Coronary artery (tissue), 2 donors: ENCODE measurements around the gene TMEM51.

Experiments
- DNase-seq: peaks from one replicate; pipeline ENCODE4 v3.0.0-alpha.2; 2017; ENCODE audit warnings: low spot score
- H3K27ac ChIP-seq, 2 donors: fragments of 200-600 bp; sonication (generic); one replicate each; pipeline ENCODE4 v1.5.1; 2016 to 2019
- H3K4me3 ChIP-seq: fragments of 200-600 bp; sonication (generic); 2 replicates; pipeline ENCODE4 v1.5.1; 2016; ENCODE audit warnings: mild to moderate bottlenecking, moderate library complexity
- TF ChIP-seq, protein P1 (sequence below): fragments of 200-600 bp; sonication (generic); IDR thresholded peaks from one replicate; pipeline ENCODE4 v1.5.1; 2019; ENCODE audit warnings: antibody characterized with exemption

Gene TMEM51

DNA sequence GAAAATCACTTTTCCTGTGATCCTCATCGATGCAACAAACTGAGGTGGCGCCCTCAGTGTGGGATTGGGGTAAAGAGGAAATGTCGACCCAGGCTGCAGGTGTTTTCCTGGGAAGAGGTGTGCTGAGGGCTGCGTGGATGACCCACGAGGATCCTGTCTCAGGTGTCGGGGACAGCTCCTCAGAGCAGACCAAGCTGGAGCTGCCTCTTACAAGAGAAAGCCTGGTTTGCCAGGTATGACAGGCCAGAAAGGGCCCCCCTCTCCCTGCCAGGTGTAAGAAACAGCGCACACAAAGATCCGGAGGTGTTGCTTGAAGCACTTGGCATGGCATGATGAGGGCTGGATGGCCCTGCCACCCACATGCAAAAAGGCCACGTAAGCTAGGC is 106.1 kb downstream of the TMEM51 start:
- TF ChIP-seq, protein P1, sequence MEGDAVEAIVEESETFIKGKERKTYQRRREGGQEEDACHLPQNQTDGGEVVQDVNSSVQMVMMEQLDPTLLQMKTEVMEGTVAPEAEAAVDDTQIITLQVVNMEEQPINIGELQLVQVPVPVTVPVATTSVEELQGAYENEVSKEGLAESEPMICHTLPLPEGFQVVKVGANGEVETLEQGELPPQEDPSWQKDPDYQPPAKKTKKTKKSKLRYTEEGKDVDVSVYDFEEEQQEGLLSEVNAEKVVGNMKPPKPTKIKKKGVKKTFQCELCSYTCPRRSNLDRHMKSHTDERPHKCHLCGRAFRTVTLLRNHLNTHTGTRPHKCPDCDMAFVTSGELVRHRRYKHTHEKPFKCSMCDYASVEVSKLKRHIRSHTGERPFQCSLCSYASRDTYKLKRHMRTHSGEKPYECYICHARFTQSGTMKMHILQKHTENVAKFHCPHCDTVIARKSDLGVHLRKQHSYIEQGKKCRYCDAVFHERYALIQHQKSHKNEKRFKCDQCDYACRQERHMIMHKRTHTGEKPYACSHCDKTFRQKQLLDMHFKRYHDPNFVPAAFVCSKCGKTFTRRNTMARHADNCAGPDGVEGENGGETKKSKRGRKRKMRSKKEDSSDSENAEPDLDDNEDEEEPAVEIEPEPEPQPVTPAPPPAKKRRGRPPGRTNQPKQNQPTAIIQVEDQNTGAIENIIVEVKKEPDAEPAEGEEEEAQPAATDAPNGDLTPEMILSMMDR, result no peak
- Histone ChIP-seq H3K4me3 (no peak overlapping the region), H3K27ac (no peak overlapping the region)
- DNase-seq, result no peak

DNA sequence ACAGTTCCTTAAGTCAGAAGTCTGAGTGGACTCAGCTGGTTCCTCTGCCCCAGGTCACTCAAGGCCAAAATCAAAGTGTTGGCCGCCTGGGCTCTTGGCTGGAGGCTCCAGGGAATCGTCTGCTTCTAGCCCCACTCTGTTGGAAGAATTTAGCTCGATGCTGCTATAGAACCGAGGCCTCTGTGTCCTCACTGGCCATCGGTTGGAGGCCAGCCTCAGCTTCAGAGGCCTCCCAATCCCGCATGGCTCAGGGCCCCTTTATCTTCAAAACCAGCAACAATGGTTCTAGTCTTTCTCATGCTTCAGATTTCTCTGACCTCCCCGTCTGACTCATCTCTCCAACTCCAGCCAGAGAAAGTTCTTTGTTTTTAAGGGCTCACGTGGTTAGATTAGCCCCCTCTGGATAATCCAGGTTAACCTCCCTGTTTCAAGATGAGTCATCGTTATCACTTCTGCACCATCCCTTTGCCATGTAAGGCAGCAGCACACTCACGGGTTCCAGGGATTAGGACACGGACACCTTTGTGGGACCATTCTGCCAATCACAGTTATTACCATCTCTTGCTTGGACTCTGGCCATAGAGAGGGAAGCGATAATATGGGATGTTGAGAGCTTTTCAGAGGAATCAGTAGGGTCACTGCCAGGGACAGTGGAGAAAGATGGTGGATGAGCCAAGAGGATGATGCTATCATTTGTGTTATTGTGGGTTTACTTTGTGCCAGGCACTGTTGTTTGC is 107.0 kb downstream of the TMEM51 start:
- Histone ChIP-seq H3K27ac (peak overlapping the region in 1 of 2 donors; percentile 56), H3K4me3 (no peak overlapping the region)
- TF ChIP-seq, protein P1, result no peak
- no peak for DNase-seq

DNA sequence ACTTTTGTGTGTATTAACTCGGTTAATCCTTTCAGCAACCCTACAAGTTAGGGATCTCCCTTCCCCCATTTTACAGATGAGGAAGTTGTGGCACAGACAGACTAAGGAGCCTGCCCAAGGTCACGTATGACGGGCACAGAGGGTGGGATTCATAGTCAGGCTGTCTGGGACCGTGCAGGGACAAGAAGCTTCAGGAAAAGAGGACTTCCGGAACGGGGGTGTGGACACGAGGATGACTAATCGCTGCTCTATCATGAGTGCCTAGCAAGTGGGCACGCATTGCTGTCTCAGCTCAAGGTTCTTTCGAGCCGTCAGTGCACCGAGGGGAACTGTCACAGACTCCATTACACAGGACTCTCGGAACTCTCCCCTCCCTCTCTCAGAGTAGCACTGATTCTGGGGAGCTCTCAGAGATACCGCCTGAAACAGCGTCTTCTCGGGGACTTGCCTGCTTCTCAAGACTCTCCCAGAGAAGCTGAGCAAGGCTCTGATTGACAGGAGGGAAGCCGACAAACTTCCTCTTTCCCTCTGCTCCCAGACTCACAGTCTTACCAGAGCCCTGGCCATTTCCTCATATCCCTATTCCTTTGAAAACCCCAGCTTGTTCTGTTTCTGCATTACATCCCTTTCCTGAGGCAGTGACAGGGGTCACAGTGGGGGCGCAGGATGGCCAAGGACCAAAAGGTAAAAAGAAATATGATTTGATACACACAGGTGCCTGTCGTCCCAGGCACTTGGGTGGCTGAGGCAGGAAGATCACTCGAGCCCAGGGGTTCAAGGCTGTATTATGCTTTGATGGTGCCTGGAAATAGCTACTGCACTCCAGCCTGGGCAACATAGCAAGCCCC is 107.8 kb downstream of the TMEM51 start:
- no peak for DNase-seq
- peak overlapping the region in 1 of 2 donors; percentile 56 for H3K27ac ChIP-seq
- TF ChIP-seq, protein P1, result no peak
- H3K4me3 ChIP-seq, result peak overlapping the region; percentile 30

DNA sequence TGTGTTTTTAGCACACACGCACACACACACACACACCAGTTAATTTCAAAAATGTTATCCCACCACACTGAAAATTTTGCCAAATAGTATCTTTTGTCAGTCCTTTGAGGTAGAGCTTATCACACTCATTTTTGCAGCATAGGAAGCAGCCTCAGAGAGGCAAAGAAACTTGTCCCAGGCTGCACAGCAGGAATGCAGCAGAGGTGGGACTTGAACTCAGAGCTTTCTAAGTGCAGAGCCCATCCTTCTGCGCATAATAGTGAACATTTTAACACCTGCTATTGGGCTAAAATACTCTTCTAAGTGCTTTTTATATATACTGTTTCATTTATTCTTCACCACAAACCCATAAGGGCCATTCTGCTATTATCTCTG is 108.4 kb downstream of the TMEM51 start:
- Histone ChIP-seq H3K4me3 (no peak overlapping the region), H3K27ac (peak overlapping the region in 1 of 2 donors; percentile 19)
- DNase-seq, result no peak

DNA sequence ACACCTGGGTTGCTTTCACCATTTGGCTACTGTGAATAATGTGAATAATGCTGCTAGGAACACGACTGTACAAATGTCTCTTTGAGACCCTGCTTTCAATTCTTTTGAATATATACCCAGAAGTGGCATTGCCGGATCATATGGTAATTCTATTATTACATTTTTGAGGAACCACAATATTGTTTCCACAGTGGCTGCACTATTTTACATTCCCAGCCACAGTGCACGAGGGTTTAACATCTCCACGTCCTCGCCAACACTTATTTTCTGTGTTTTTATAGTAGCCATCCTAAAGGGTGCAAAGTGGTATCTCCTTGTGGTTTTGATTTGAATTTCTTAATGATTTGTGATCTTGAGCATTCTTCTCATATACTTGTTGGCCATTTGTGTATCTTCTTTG is 109.2 kb downstream of the TMEM51 start:
- no peak for DNase-seq
- TF ChIP-seq, protein P1, result no peak
- H3K4me3 ChIP-seq, result no peak overlapping the region
- no peak overlapping the region for H3K27ac ChIP-seq

More for the DNA sequence above, 108.4 kb downstream of the TMEM51 start:
- TF ChIP-seq, protein P1, result no peak

DNA sequence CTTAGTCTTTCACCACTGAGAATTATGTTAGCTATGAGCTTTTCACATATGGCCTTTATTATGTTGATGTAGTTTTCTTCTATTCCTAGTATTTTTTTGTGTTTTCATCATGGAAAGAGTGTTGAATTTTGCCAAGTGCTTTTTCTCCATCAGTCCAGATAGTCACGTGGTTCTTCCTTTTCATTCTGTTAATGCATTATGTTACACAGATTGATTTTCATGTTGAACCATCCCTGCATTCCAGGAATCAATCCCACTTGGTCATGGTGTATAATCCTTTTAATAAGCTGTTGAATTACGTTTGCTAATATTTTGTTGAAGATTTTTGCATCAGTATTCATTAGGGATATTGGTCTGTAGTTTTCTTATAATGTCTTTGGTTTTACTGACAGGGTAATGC is 111.2 kb downstream of the TMEM51 start:
- Histone ChIP-seq H3K27ac (no peak overlapping the region), H3K4me3 (no peak overlapping the region)
- DNase-seq, result no peak
- TF ChIP-seq, protein P1, result no peak
